Suprapubic skin (tissue), 3 donors: Measurements from ENCODE around the gene MYBL2.
"Not testable (repeated sequence)": the region's sequence is repeated elsewhere in the genome, so short reads cannot be mapped to it uniquely, and the experiment has no call there.

Experiments
- POLR2A ChIP-seq, 2 donors: fragments of 450-650 bp; IDR thresholded peaks; one replicate each; pipeline ENCODE4 v1.6.1; 2017; ENCODE audit warnings: antibody characterized with exemption in 2 of 2, mild to moderate bottlenecking in 2 of 2, moderate library complexity in 2 of 2
- TF ChIP-seq, protein P1 (sequence below), 2 donors: fragments of 200-600 bp in 1 of 2; fragments of 450-650 bp in 1 of 2; sonication (generic) in 1 of 2; IDR thresholded peaks; one replicate each; pipeline ENCODE4 v1.5.1; 2016 to 2019; ENCODE audit warnings: antibody characterized with exemption in 2 of 2, mild to moderate bottlenecking in 1 of 2, moderate library complexity in 1 of 2

DNA sequence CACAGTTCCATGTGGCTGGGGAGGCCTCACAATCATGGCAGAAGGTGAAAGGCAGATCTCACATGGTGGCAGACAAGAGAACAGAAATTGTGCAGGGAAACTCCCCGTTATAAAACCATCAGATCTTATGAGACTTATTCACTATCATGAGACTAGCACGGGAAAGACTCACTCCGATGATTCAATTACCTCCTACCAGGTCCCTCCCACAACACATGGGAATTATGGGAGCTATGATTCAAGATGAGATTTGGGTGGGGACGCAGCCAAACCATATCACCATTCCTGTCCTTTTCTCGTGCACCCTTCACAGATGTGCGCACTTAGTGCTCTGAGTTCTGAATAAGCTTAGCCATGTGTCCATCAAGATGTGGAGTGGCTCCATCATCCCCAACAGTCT lies 91.0 kb downstream of the MYBL2 start:
- not testable (repeated sequence) for TF ChIP-seq POLR2A (IDR thresholded peaks at IDR 0.05)
- TF ChIP-seq, protein P1, sequence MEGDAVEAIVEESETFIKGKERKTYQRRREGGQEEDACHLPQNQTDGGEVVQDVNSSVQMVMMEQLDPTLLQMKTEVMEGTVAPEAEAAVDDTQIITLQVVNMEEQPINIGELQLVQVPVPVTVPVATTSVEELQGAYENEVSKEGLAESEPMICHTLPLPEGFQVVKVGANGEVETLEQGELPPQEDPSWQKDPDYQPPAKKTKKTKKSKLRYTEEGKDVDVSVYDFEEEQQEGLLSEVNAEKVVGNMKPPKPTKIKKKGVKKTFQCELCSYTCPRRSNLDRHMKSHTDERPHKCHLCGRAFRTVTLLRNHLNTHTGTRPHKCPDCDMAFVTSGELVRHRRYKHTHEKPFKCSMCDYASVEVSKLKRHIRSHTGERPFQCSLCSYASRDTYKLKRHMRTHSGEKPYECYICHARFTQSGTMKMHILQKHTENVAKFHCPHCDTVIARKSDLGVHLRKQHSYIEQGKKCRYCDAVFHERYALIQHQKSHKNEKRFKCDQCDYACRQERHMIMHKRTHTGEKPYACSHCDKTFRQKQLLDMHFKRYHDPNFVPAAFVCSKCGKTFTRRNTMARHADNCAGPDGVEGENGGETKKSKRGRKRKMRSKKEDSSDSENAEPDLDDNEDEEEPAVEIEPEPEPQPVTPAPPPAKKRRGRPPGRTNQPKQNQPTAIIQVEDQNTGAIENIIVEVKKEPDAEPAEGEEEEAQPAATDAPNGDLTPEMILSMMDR (IDR thresholded peaks at IDR 0.05): not testable (repeated sequence)
